Kidney glomerular epithelial cell (primary cell): ENCODE measurements around the gene TBC1D22B.
A peak's percentile ranks its signal among the peaks of the same experiment; 100 is the strongest.

ENCODE experiments used
- DNase-seq: peaks from one replicate; lab custom pipeline; 2025; lab: John Stamatoyannopoulos, UW

Gene TBC1D22B

GRCh38 chr6:37257634-37258404 lies at the start of gene TBC1D22B, which contains the start of gene TMEM217:
TBC1D22B (plus strand) TSS chr6:37257772; CDS start chr6:37257918, 146 bp downstream.
TMEM217 (minus strand) TSS chr6:37258144; CDS start chr6:37219030, 39,114 bp downstream.
- peak; percentile 95 for DNase-seq

- DNase-seq: peak; percentile 79
Measured at GRCh38 chr6:37207903-37208456, 49.6 kb upstream of the TBC1D22B start.

GRCh38 chr6:37208793-37209192 lies 48.8 kb upstream of the TBC1D22B start:
- DNase-seq: no peak

GRCh38 chr6:37209461-37210205 lies 47.9 kb upstream of the TBC1D22B start:
- no peak for DNase-seq

- DNase-seq: peak; percentile 71
Measured at GRCh38 chr6:37210313-37210968, 47.1 kb upstream of the TBC1D22B start.

- no peak for DNase-seq
Measured at GRCh38 chr6:37212268-37212667, 45.3 kb upstream of the TBC1D22B start.

- no peak for DNase-seq
Measured at GRCh38 chr6:37218061-37218460, 39.5 kb upstream of the TBC1D22B start.

GRCh38 chr6:37218511-37218910 lies 39.1 kb upstream of the TBC1D22B start:
- DNase-seq: no peak

- no peak for DNase-seq
Measured at GRCh38 chr6:37221585-37222124, 35.9 kb upstream of the TBC1D22B start.

- DNase-seq: peak; percentile 79
Measured at GRCh38 chr6:37222125-37222967, 35.2 kb upstream of the TBC1D22B start.

- no peak for DNase-seq
Measured at GRCh38 chr6:37222992-37223391, 34.6 kb upstream of the TBC1D22B start.

- DNase-seq: no peak
Measured at GRCh38 chr6:37225350-37226169, 32.0 kb upstream of the TBC1D22B start.

GRCh38 chr6:37230104-37230503 lies 27.5 kb upstream of the TBC1D22B start:
- no peak for DNase-seq

GRCh38 chr6:37232430-37233017 lies 25.0 kb upstream of the TBC1D22B start:
- no peak for DNase-seq

- DNase-seq: no peak
Measured at GRCh38 chr6:37233541-37233940, 24.0 kb upstream of the TBC1D22B start.

- peak; percentile 38 for DNase-seq
Measured at GRCh38 chr6:37236921-37237320, 20.7 kb upstream of the TBC1D22B start.

GRCh38 chr6:37237789-37238188 lies 19.8 kb upstream of the TBC1D22B start:
- DNase-seq: no peak

- no peak for DNase-seq
Measured at GRCh38 chr6:37238381-37238780, 19.2 kb upstream of the TBC1D22B start.

GRCh38 chr6:37239526-37239925 lies 18.0 kb upstream of the TBC1D22B start:
- no peak for DNase-seq
